ENCODE measurements around the gene ZNF467.

DNA sequence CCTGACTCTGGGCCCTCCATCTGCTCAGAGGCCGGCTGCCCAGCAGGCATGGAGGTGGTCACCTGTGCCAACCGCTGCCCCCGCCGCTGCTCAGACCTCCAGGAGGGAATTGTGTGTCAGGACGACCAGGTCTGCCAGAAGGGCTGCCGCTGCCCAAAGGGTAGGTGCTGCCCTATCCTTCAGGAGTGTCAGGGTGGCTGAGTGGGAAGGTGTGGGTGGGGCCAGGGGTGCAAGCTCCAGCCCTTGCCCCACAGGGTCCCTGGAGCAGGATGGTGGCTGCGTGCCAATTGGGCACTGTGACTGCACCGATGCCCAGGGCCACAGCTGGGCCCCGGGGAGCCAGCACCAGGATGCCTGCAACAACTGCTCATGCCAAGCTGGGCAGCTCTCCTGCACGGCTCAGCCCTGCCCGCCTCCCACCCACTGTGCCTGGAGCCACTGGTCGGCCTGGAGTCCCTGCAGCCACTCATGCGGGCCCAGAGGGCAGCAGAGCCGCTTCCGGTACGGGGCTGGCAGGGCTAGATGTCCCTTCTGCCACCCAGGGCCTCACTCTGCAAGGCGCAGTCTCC is 47.3 kb upstream of the ZNF467 start:
- no peak for TF ChIP-seq POLR2AphosphoS5 (IDR thresholded peaks at IDR 0.05; ENCODE audit: low read depth)
- TF ChIP-seq, protein P1, sequence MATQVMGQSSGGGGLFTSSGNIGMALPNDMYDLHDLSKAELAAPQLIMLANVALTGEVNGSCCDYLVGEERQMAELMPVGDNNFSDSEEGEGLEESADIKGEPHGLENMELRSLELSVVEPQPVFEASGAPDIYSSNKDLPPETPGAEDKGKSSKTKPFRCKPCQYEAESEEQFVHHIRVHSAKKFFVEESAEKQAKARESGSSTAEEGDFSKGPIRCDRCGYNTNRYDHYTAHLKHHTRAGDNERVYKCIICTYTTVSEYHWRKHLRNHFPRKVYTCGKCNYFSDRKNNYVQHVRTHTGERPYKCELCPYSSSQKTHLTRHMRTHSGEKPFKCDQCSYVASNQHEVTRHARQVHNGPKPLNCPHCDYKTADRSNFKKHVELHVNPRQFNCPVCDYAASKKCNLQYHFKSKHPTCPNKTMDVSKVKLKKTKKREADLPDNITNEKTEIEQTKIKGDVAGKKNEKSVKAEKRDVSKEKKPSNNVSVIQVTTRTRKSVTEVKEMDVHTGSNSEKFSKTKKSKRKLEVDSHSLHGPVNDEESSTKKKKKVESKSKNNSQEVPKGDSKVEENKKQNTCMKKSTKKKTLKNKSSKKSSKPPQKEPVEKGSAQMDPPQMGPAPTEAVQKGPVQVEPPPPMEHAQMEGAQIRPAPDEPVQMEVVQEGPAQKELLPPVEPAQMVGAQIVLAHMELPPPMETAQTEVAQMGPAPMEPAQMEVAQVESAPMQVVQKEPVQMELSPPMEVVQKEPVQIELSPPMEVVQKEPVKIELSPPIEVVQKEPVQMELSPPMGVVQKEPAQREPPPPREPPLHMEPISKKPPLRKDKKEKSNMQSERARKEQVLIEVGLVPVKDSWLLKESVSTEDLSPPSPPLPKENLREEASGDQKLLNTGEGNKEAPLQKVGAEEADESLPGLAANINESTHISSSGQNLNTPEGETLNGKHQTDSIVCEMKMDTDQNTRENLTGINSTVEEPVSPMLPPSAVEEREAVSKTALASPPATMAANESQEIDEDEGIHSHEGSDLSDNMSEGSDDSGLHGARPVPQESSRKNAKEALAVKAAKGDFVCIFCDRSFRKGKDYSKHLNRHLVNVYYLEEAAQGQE (IDR thresholded peaks at IDR 0.05; ENCODE audit: insufficient replicate concordance, low read depth) = no peak
- TF ChIP-seq, protein P2, sequence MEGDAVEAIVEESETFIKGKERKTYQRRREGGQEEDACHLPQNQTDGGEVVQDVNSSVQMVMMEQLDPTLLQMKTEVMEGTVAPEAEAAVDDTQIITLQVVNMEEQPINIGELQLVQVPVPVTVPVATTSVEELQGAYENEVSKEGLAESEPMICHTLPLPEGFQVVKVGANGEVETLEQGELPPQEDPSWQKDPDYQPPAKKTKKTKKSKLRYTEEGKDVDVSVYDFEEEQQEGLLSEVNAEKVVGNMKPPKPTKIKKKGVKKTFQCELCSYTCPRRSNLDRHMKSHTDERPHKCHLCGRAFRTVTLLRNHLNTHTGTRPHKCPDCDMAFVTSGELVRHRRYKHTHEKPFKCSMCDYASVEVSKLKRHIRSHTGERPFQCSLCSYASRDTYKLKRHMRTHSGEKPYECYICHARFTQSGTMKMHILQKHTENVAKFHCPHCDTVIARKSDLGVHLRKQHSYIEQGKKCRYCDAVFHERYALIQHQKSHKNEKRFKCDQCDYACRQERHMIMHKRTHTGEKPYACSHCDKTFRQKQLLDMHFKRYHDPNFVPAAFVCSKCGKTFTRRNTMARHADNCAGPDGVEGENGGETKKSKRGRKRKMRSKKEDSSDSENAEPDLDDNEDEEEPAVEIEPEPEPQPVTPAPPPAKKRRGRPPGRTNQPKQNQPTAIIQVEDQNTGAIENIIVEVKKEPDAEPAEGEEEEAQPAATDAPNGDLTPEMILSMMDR (IDR thresholded peaks at IDR 0.05; ENCODE audit: insufficient read depth, low read length) = no peak
